ENCODE results near the gene TRMT5. TPM values are rescaled to one million over a fixed set of nuclear protein-coding genes. Genes with fewer than 3 reads are reported as not detected.

The TRMT5 gene
- total RNA-seq, 2 donors from 2014 or later = 8.8 to 10.0 TPM

GRCh38 chr14:60922050-60922449 lies 58.8 kb downstream of the TRMT5 start:
- Histone ChIP-seq H3K27me3 (no peaks in the 10 kb centered on the region), H3K27ac (no peak overlapping the region), H3K9me3 (no peaks in the 10 kb centered on the region), H3K9ac (ENCODE audit: low read depth in 2 of 2, low read length in 2 of 2) (no peak overlapping the region), H3K36me3 (no peaks in the 10 kb centered on the region), H3K4me1 (no peaks in the 10 kb centered on the region), H3K4me3 (no peak overlapping the region)
- DNase-seq = no peak
- TF ChIP-seq CTCF (IDR thresholded peaks at IDR 0.05) = no peak
- intact Hi-C loops (cut with DNase I) = no loop called here

Other genes with a start within 250 kb of the TRMT5 start
- gene MNAT1, start 246.3 kb downstream of the TRMT5 start, total RNA-seq = 10 to 100 TPM; 14.5 to 15.4 TPM
- gene SLC38A6, start 166 bp upstream of the TRMT5 start, total RNA-seq = 1 to 10 TPM; 5.0 to 7.8 TPM